H9 (cell line): ENCODE measurements around the gene RBM23. TPM values are rescaled to one million over a fixed set of nuclear protein-coding genes. Genes with fewer than 3 reads are reported as not detected.

Experiments used
- DNase-seq: peaks from one replicate; pipeline ENCODE4 v3.0.0-alpha.2; 2017
- H2AFZ ChIP-seq: one replicate; pipeline ENCODE4 v1.6.1; 2013; ENCODE audit warnings: mild to moderate bottlenecking, low read length, control low read depth, moderate library complexity
- H2AK5ac ChIP-seq: 2 replicates; pipeline ENCODE4 v1.6.1; 2013; ENCODE audit warnings: low read length, control low read depth, mixed read lengths; ENCODE audit not compliant: insufficient read length
- H2BK120ac ChIP-seq: one replicate; pipeline ENCODE4 v1.6.1; 2013; ENCODE audit warnings: low read depth, mild to moderate bottlenecking, low read length, control low read depth, inconsistent platforms; ENCODE audit not compliant: poor library complexity, severe bottlenecking
- H2BK12ac ChIP-seq: 2 replicates; pipeline ENCODE4 v1.6.1; 2013; ENCODE audit warnings: low read length, control low read depth, mixed read lengths, low read depth; ENCODE audit not compliant: insufficient read length
- H2BK15ac ChIP-seq: 2 replicates; pipeline ENCODE4 v1.6.1; 2013; ENCODE audit warnings: low read depth, low read length, control low read depth
- H2BK20ac ChIP-seq: one replicate; pipeline ENCODE4 v1.6.1; 2013; ENCODE audit warnings: low read depth, mild to moderate bottlenecking, low read length, control low read depth, inconsistent platforms; ENCODE audit not compliant: poor library complexity, severe bottlenecking
- H2BK5ac ChIP-seq: 2 replicates; pipeline ENCODE4 v1.6.1; 2013; ENCODE audit warnings: low read length, control low read depth, mixed read lengths; ENCODE audit not compliant: insufficient read length
- H3K14ac ChIP-seq: 2 replicates; pipeline ENCODE4 v1.6.1; 2013; ENCODE audit warnings: low read length, control low read depth; ENCODE audit not compliant: insufficient read depth
- H3K18ac ChIP-seq: 2 replicates; pipeline ENCODE4 v1.6.1; 2013; ENCODE audit warnings: low read depth, mild to moderate bottlenecking, mixed read lengths, low read length, control low read depth; ENCODE audit not compliant: insufficient read length
- H3K23ac ChIP-seq: 2 replicates; pipeline ENCODE4 v1.6.1; 2013; ENCODE audit warnings: low read length, control low read depth, mixed read lengths, low read depth; ENCODE audit not compliant: insufficient read length
- H3K23me2 ChIP-seq: 2 replicates; pipeline ENCODE4 v1.6.1; 2013; ENCODE audit warnings: low read depth, mild to moderate bottlenecking, mixed read lengths, low read length, control low read depth; ENCODE audit not compliant: insufficient read length, poor library complexity, severe bottlenecking
- H3K27ac ChIP-seq: 2 replicates; pipeline ENCODE4 v1.5.1; 2013; ENCODE audit warnings: low read length, control low read depth, mixed read lengths, low read depth; ENCODE audit not compliant: insufficient read length
- H3K27me3 ChIP-seq: 2 replicates; pipeline ENCODE4 v1.6.1; 2013; ENCODE audit warnings: low read length, control low read depth, inconsistent platforms; ENCODE audit not compliant: insufficient read depth
- H3K4ac ChIP-seq: 2 replicates; pipeline ENCODE4 v1.6.1; 2013; ENCODE audit warnings: low read depth, mild to moderate bottlenecking, control low read depth, inconsistent platforms, low read length, moderate library complexity
- H3K4me1 ChIP-seq: 2 replicates; pipeline ENCODE4 v1.6.1; 2013; ENCODE audit warnings: low read length, control low read depth, inconsistent platforms; ENCODE audit not compliant: insufficient read depth
- H3K4me2 ChIP-seq: 2 replicates; pipeline ENCODE4 v1.6.1; 2013; ENCODE audit warnings: low read length, control low read depth, mixed read lengths; ENCODE audit not compliant: insufficient read length, insufficient read depth
- H3K56ac ChIP-seq: 2 replicates; pipeline ENCODE4 v1.6.1; 2013; ENCODE audit warnings: low read depth, mild to moderate bottlenecking, mixed read lengths, low read length, control low read depth; ENCODE audit not compliant: insufficient read length
- H3K79me1 ChIP-seq: 2 replicates; pipeline ENCODE4 v1.6.1; 2013; ENCODE audit warnings: low read depth, mild to moderate bottlenecking, moderate library complexity, low read length, control low read depth, inconsistent platforms; ENCODE audit not compliant: insufficient read depth, poor library complexity, severe bottlenecking
- H3K79me2 ChIP-seq: 2 replicates; pipeline ENCODE4 v1.6.1; 2013; ENCODE audit warnings: low read length, control low read depth, inconsistent platforms; ENCODE audit not compliant: insufficient read depth
- H3K9ac ChIP-seq: 2 replicates; pipeline ENCODE4 v1.6.1; 2013; ENCODE audit warnings: low read length, control low read depth, mixed read lengths; ENCODE audit not compliant: insufficient read length; ENCODE audit errors: extremely low read depth
- H3K9me3 ChIP-seq: one replicate; pipeline ENCODE4 v1.6.1; 2013; ENCODE audit warnings: low read depth, low read length, inconsistent platforms; ENCODE audit not compliant: control insufficient read depth
- H3T11ph ChIP-seq: one replicate; pipeline ENCODE4 v1.6.1; 2013; ENCODE audit warnings: mild to moderate bottlenecking, low read length, control low read depth, inconsistent platforms
- H4K20me1 ChIP-seq: one replicate; pipeline ENCODE4 v1.6.1; 2013; ENCODE audit not compliant: control insufficient read depth, insufficient read length, insufficient read depth
- H4K5ac ChIP-seq: 2 replicates; pipeline ENCODE4 v1.6.1; 2013; ENCODE audit warnings: low read depth, mild to moderate bottlenecking, mixed read lengths, low read length, control low read depth; ENCODE audit not compliant: insufficient read length
- H4K8ac ChIP-seq: replicated peaks from 2 replicates; pipeline ENCODE4 v1.6.1; 2013; ENCODE audit warnings: low read length, control low read depth, mixed read lengths, low read depth; ENCODE audit not compliant: insufficient read length
- H4K91ac ChIP-seq: 2 replicates; pipeline ENCODE4 v1.6.1; 2013; ENCODE audit warnings: low read depth, mild to moderate bottlenecking, moderate library complexity, mixed read lengths, low read length, control low read depth; ENCODE audit not compliant: insufficient read length
- H3K27ac Mint-ChIP-seq, 3 experiments: 2 replicates in 2 of 3; 3 replicates in 1 of 3; pipeline ENCODE4 v1.8.0; 2020 to 2021; ENCODE audit warnings: mixed read lengths in 3 of 3, mild to moderate bottlenecking in 1 of 3, moderate library complexity in 1 of 3
- H3K27me3 Mint-ChIP-seq: 2 replicates; pipeline ENCODE4 v1.8.0; 2021; ENCODE audit warnings: low read depth, mild to moderate bottlenecking, moderate library complexity, mixed read lengths
- H3K36me3 Mint-ChIP-seq, 3 experiments: 2 replicates in 2 of 3; 3 replicates in 1 of 3; pipeline ENCODE4 v1.8.0; 2020 to 2021; ENCODE audit warnings: low read depth in 3 of 3, mixed read lengths in 3 of 3; ENCODE audit not compliant: insufficient read depth in 1 of 3
- H3K4me1 Mint-ChIP-seq, 2 experiments: 2 replicates each; pipeline ENCODE4 v1.8.0; 2020; ENCODE audit warnings: mixed read lengths in 2 of 2
- H3K4me3 Mint-ChIP-seq, 2 experiments: 2 replicates in 1 of 2; 3 replicates in 1 of 2; pipeline ENCODE4 v1.8.0; 2020 to 2021; ENCODE audit warnings: mild to moderate bottlenecking in 2 of 2, mixed read lengths in 2 of 2, moderate library complexity in 1 of 2
- H3K9me3 Mint-ChIP-seq, 2 experiments: 2 replicates in 1 of 2; 3 replicates in 1 of 2; pipeline ENCODE4 v1.8.0; 2020; ENCODE audit warnings: mild to moderate bottlenecking in 2 of 2, mixed read lengths in 2 of 2, moderate library complexity in 1 of 2
- CTCF ChIP-seq: fragments of 200-600 bp; sonication (generic); conservative IDR thresholded peaks from 3 replicates; pipeline ENCODE4 v1.8.0; 2021; ENCODE audit warnings: antibody characterized with exemption, mild to moderate bottlenecking
- WGBS: extraction: QIAGEN DNeasy Blood & Tissue Kit; methylation state at CpG from one replicate; pipeline ENCODE4 v1.1.7; 2013; ENCODE audit warnings: missing lambda C conversion rate, low lambda C conversion rate, mixed read lengths; ENCODE audit not compliant: insufficient read length; ENCODE audit errors: extremely low coverage; 5-methylcytosine and 5-hydroxymethylcytosine counted together
- total RNA-seq: library from RNA; stranded (reverse); gene quantifications from 2 replicates; pipeline ENCODE4 v1.2.1, GENCODE V29; 2021

Gene RBM23
- total RNA-seq, 1 experiment from 2014 or later, result 79.0 TPM

GRCh38 chr14:22893706-22894105 is 25.2 kb downstream of the RBM23 start:
- peaks cover 7 to 12% of the 10 kb centered on the region in 2 experiments for H3K4me1 Mint-ChIP-seq
- peaks cover 44% of the 10 kb centered on the region for H3K27me3 Mint-ChIP-seq
- H3T11ph ChIP-seq, result no peak overlapping the region
- no peaks in the 10 kb centered on the region for H3K4me1 ChIP-seq
- no peaks in the 10 kb centered on the region for H3K9me3 Mint-ChIP-seq
- peaks cover 9% of the 10 kb centered on the region; the same call in 1 of the 2 replicates for H3K27me3 ChIP-seq
- no peak overlapping the region for H2AFZ ChIP-seq
- H3K9ac ChIP-seq, result no peak overlapping the region
- H4K5ac ChIP-seq, result no peak overlapping the region
- H3K27ac ChIP-seq, result no peak overlapping the region
- H2BK5ac ChIP-seq, result no peak overlapping the region
- H3K18ac ChIP-seq, result no peak overlapping the region
- H2BK20ac ChIP-seq, result no peak overlapping the region
- no peak overlapping the region for H2BK120ac ChIP-seq
- H2BK15ac ChIP-seq, result no peak overlapping the region
- H3K79me1 ChIP-seq, result no peaks in the 10 kb centered on the region
- H4K91ac ChIP-seq, result no peak overlapping the region
- no peaks in the 10 kb centered on the region for H3K9me3 ChIP-seq
- no peak overlapping the region for H4K8ac ChIP-seq
- no peak overlapping the region for H2BK12ac ChIP-seq
- H3K56ac ChIP-seq, result no peak overlapping the region
- no peak for DNase-seq
- H3K4ac ChIP-seq, result no peak overlapping the region
- no peak overlapping the region for H2AK5ac ChIP-seq
- no peak overlapping the region for H3K4me2 ChIP-seq
- no peaks in the 10 kb centered on the region for H3K23me2 ChIP-seq
- H3K14ac ChIP-seq, result no peak overlapping the region
- H3K4me3 Mint-ChIP-seq, result no peak overlapping the region
- no peaks in the 10 kb centered on the region for H3K79me2 ChIP-seq
- TF ChIP-seq CTCF, result no peak
- peaks cover 0 to 2% (median 0%) of the 10 kb centered on the region in 3 experiments; a peak in 1 of 7 replicates for H3K36me3 Mint-ChIP-seq
- no peaks in the 10 kb centered on the region for H4K20me1 ChIP-seq
- no peak overlapping the region for H3K27ac Mint-ChIP-seq
- H3K23ac ChIP-seq, result no peak overlapping the region
- WGBS, result no CpG with 5 or more reads among the region's 4 CpGs
